PC-9 (cell line): ENCODE data around the gene ACSM5.
"Not testable (repeated sequence)": the region's sequence is repeated elsewhere in the genome, so short reads cannot be mapped to it uniquely, and the experiment has no call there.

ENCODE experiments used
- EZH2 ChIP-seq: fragments of 200-600 bp; sonication (generic); IDR thresholded peaks from 2 replicates; pipeline ENCODE4 v1.8.0; 2017; ENCODE audit warnings: antibody characterized with exemption, low read depth
- TF ChIP-seq, protein P1 (sequence below): fragments of 200-600 bp; sonication (generic); conservative IDR thresholded peaks from 2 replicates; pipeline ENCODE4 v1.6.1; 2017; ENCODE audit warnings: mixed run types, antibody characterized with exemption, mild to moderate bottlenecking, moderate library complexity

DNA sequence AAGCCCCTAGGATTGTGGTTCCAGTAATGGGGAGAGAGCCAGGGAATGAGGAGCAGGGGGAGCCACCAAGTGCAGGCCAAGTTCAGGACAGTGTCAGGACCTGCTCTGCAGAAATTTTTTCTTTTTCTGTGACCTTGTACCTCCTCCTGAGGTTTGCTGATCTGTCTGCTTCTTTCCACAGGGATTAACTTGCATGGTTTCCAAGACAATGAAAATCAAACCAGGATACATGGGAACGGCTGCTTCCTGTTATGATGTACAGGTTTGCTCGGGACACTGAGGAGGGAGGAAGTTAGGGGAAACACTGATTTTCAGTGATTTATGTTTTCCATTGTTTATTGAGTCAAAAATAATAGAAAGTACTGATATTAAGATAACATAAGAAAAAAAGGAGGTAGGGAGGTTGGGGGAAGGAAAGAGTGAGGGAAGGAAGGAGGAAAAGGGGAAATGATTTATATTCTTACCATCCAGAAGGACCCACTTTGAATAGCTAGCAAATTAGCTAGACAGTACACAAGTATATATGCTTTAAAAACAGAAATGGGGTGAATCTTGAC is 67.9 kb downstream of the ACSM5 start:
- TF ChIP-seq, protein P1, sequence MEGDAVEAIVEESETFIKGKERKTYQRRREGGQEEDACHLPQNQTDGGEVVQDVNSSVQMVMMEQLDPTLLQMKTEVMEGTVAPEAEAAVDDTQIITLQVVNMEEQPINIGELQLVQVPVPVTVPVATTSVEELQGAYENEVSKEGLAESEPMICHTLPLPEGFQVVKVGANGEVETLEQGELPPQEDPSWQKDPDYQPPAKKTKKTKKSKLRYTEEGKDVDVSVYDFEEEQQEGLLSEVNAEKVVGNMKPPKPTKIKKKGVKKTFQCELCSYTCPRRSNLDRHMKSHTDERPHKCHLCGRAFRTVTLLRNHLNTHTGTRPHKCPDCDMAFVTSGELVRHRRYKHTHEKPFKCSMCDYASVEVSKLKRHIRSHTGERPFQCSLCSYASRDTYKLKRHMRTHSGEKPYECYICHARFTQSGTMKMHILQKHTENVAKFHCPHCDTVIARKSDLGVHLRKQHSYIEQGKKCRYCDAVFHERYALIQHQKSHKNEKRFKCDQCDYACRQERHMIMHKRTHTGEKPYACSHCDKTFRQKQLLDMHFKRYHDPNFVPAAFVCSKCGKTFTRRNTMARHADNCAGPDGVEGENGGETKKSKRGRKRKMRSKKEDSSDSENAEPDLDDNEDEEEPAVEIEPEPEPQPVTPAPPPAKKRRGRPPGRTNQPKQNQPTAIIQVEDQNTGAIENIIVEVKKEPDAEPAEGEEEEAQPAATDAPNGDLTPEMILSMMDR: not testable (repeated sequence)
- TF ChIP-seq EZH2: not testable (repeated sequence)
